ENCODE measurements around the gene CHST15. TPM values are rescaled to one million over a fixed set of nuclear protein-coding genes. Genes with fewer than 3 reads are reported as not detected.
"Not testable (repeated sequence)": the region's sequence is repeated elsewhere in the genome, so short reads cannot be mapped to it uniquely, and the experiment has no call there.

Gene CHST15
- total RNA-seq, 1 donor from 2014 or later = 11.1 TPM

DNA sequence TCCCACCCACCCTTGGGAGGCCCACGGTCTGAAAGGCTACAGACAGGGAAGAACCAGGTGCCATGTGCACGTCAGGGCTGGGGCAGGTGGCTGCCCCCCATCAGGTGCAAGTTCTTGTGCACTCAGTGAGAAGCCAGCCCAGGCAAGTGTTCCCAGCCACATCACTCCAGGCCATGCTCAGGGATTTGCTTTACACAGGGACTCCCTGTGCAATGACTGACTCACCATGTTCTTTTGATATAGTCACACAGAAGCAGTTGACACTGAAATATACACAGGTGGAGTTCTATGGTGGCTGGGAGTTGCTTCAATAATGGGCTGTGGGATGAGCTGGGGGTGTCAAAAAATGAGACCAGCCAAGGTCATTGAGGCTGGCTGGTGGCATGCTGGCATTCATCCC is 8.0 kb upstream of the CHST15 start:
- TF ChIP-seq, protein P1, sequence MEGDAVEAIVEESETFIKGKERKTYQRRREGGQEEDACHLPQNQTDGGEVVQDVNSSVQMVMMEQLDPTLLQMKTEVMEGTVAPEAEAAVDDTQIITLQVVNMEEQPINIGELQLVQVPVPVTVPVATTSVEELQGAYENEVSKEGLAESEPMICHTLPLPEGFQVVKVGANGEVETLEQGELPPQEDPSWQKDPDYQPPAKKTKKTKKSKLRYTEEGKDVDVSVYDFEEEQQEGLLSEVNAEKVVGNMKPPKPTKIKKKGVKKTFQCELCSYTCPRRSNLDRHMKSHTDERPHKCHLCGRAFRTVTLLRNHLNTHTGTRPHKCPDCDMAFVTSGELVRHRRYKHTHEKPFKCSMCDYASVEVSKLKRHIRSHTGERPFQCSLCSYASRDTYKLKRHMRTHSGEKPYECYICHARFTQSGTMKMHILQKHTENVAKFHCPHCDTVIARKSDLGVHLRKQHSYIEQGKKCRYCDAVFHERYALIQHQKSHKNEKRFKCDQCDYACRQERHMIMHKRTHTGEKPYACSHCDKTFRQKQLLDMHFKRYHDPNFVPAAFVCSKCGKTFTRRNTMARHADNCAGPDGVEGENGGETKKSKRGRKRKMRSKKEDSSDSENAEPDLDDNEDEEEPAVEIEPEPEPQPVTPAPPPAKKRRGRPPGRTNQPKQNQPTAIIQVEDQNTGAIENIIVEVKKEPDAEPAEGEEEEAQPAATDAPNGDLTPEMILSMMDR (IDR thresholded peaks at IDR 0.05; ENCODE audit: insufficient read depth, low read length, severe bottlenecking) = no peak
- no peaks in the 10 kb centered on the region for H3K36me3 ChIP-seq (ENCODE audit: control insufficient read depth, insufficient read depth, low read length)
- H3K4me3 ChIP-seq (ENCODE audit: low read depth, low read length) = no peak overlapping the region
- FAIRE-seq (no peak), DNase-seq (ENCODE audit: low read depth) (peak; percentile 76)
- H3K27me3 ChIP-seq (ENCODE audit: control insufficient read depth, insufficient read depth, low read length) = no peaks in the 10 kb centered on the region

DNA sequence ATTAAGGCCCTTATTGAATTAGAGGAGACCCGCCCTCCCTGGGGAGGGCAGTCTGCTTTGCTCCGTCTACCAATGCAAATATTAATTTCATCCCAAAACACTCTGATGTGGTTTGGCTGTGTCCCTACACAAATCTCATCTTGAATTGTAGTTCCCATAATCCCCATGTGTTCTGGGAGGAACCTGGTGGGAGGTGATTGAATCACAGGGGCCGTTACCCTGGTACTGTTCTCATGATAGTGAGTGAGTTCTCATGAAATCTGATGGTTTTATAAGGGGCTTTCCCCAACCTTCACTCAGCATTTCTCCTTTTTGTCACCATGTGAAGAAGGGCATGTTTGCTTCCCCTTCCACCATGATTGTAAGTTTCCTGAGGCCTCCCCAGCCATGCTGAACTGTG is 7.3 kb upstream of the CHST15 start:
- DNase-seq (ENCODE audit: low read depth); H3K36me3 ChIP-seq (ENCODE audit: control insufficient read depth, insufficient read depth, low read length); FAIRE-seq: not testable (repeated sequence)

DNA sequence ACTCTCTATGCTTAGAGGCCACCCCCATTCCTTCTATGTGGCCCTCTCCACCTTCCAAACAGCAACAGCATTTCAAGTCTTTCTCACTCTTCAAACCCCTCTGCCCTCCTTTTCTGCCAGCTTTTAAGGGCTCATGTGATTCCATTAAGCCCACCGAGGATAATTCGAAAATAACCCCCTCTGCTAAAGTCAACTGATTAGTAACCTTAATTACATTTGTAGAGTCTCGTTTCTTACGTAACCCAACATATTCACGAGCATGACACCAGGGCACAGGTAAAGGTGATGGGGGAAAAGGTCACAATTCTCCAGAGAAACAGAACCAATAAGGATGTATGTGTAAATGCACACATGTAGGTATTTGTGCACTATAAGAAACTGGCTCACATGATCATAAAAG is 6.7 kb upstream of the CHST15 start:
- H3K4me3 ChIP-seq (ENCODE audit: low read depth, low read length) = no peak overlapping the region
- H3K36me3 ChIP-seq (ENCODE audit: control insufficient read depth, insufficient read depth, low read length) = no peaks in the 10 kb centered on the region
- TF ChIP-seq, protein P1 (IDR thresholded peaks at IDR 0.05; ENCODE audit: insufficient read depth, low read length, severe bottlenecking) = no peak
- DNase-seq (ENCODE audit: low read depth) (no peak), FAIRE-seq (no peak)
- no peaks in the 10 kb centered on the region for H3K27me3 ChIP-seq (ENCODE audit: control insufficient read depth, insufficient read depth, low read length)

More for the DNA sequence above, 7.3 kb upstream of the CHST15 start:
- not testable (repeated sequence) for H3K4me3 ChIP-seq (ENCODE audit: low read depth, low read length); H3K27me3 ChIP-seq (ENCODE audit: control insufficient read depth, insufficient read depth, low read length)

DNA sequence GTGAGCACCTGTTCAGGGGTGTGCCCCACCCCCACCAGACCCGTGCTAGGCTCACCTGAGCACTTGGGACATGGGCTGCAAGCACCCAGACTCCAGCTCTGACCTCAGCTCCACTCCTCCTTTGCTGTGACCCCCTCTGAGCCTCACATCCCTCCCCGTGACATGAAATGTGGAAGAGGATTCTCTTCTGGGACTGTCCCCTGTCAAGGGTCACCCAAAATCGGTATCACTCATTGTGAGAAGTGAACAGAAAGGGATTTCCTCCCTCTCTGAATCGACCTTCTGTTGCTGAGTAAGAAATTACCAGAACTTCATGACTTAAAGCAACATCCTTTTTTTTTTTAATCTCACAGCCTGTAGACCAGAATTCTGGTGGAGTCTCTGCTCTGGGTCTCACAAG is 6.2 kb upstream of the CHST15 start:
- H3K27me3 ChIP-seq (ENCODE audit: control insufficient read depth, insufficient read depth, low read length) = no peaks in the 10 kb centered on the region
- TF ChIP-seq, protein P1 (IDR thresholded peaks at IDR 0.05; ENCODE audit: insufficient read depth, low read length, severe bottlenecking) = no peak
- no peaks in the 10 kb centered on the region for H3K36me3 ChIP-seq (ENCODE audit: control insufficient read depth, insufficient read depth, low read length)
- H3K4me3 ChIP-seq (ENCODE audit: low read depth, low read length) = no peak overlapping the region
- FAIRE-seq = peak; percentile 62
- no peak for DNase-seq (ENCODE audit: low read depth)

DNA sequence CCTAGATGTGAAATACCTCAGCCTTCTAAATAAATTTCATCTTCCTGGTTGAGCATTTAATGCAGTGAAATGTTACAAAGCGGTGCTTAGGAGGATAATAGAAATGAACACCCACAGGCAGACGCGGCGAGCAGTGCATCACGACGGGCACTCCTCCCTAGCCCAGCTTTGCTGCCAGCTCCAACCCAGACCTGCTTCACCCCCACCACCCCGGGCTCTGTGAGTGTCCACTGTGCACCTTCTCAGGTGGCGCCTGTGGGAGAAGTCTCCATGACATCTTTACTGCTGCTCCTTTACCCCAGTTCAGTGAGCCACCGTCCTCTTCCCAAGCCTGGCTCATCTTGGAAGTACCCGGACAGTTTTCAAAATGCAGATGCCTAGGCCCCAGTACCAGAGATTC is 5.2 kb upstream of the CHST15 start:
- Histone ChIP-seq H3K27me3 (ENCODE audit: control insufficient read depth, insufficient read depth, low read length) (no peaks in the 10 kb centered on the region), H3K36me3 (ENCODE audit: control insufficient read depth, insufficient read depth, low read length) (no peaks in the 10 kb centered on the region), H3K4me3 (ENCODE audit: low read depth, low read length) (no peak overlapping the region)
- no peak for FAIRE-seq
- TF ChIP-seq, protein P1 (IDR thresholded peaks at IDR 0.05; ENCODE audit: insufficient read depth, low read length, severe bottlenecking) = no peak
- DNase-seq (ENCODE audit: low read depth) = no peak

DNA sequence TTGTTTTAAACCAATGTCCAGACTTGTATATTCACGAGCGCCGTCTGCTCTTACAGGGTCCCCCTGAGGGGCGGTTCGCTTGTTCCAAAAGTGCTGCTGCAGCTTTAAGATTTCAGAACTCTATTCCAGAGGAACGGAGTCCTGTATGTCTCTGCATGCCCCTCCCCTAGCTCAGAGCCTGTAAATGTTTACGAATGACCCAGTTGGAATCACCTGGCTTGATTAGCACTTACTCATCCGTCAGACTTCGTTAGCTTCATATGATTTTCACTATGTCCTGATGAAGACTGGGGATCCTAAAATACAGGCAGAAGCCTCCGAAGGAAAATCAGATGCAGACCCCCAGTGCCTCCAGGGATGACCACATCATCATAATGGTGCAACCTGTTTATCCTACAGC is 4.5 kb upstream of the CHST15 start:
- peak; percentile 67 for DNase-seq (ENCODE audit: low read depth)
- Histone ChIP-seq H3K36me3 (ENCODE audit: control insufficient read depth, insufficient read depth, low read length) (no peaks in the 10 kb centered on the region), H3K4me3 (ENCODE audit: low read depth, low read length) (no peak overlapping the region), H3K27me3 (ENCODE audit: control insufficient read depth, insufficient read depth, low read length) (no peaks in the 10 kb centered on the region)
- TF ChIP-seq, protein P1 (IDR thresholded peaks at IDR 0.05; ENCODE audit: insufficient read depth, low read length, severe bottlenecking) = no peak
- FAIRE-seq = no peak
